Glutamatergic neuron (in vitro differentiated cells): ENCODE results near the gene EBI3. TPM values are rescaled to one million over a fixed set of nuclear protein-coding genes. Genes with fewer than 3 reads are reported as not detected.
A peak's percentile ranks its signal among the peaks of the same experiment; 100 is the strongest.
"Not testable (repeated sequence)": the region's sequence is repeated elsewhere in the genome, so short reads cannot be mapped to it uniquely, and the experiment has no call there.

Experiments used
- DNase-seq: peaks from one replicate; pipeline ENCODE4 v3.0.0; 2022
- H3K27ac Mint-ChIP-seq: one replicate; pipeline ENCODE4 v1.8.0; 2020; ENCODE audit warnings: mild to moderate bottlenecking, mixed read lengths, inconsistent platforms; ENCODE audit not compliant: unreplicated experiment
- H3K27me3 Mint-ChIP-seq: one replicate; pipeline ENCODE4 v1.8.0; 2020; ENCODE audit warnings: mild to moderate bottlenecking, moderate library complexity, mixed read lengths, inconsistent platforms; ENCODE audit not compliant: unreplicated experiment
- H3K36me3 Mint-ChIP-seq: one replicate; pipeline ENCODE4 v1.8.0; 2020; ENCODE audit warnings: mild to moderate bottlenecking, mixed read lengths, inconsistent platforms; ENCODE audit not compliant: unreplicated experiment
- H3K4me1 Mint-ChIP-seq: one replicate; pipeline ENCODE4 v1.8.0; 2020; ENCODE audit warnings: mild to moderate bottlenecking, low read depth, mixed read lengths, inconsistent platforms; ENCODE audit not compliant: unreplicated experiment
- H3K4me3 Mint-ChIP-seq: one replicate; pipeline ENCODE4 v1.8.0; 2020; ENCODE audit warnings: mild to moderate bottlenecking, mixed read lengths, inconsistent platforms; ENCODE audit not compliant: unreplicated experiment
- H3K9me3 Mint-ChIP-seq: one replicate; pipeline ENCODE4 v1.8.0; 2020; ENCODE audit warnings: mild to moderate bottlenecking, moderate library complexity, mixed read lengths, inconsistent platforms; ENCODE audit not compliant: unreplicated experiment
- total RNA-seq: library from RNA; stranded (reverse); fragmentation: NEBNext Ultra II Directional; extraction: Animal tissue kit (Norgen Biotek cat#: 25700); gene quantifications from one replicate; pipeline ENCODE4 v1.2.1, GENCODE V29; 2021; ENCODE audit not compliant: unreplicated experiment
- TF ChIP-seq, protein P1 (sequence below): fragments of 200-600 bp; sonication (generic); IDR thresholded peaks from one replicate; pipeline ENCODE4 v1.5.0; 2021; ENCODE audit not compliant: partially characterized antibody, unreplicated experiment

EBI3 gene
- total RNA-seq, 1 donor from 2014 or later, result not detected

DNA sequence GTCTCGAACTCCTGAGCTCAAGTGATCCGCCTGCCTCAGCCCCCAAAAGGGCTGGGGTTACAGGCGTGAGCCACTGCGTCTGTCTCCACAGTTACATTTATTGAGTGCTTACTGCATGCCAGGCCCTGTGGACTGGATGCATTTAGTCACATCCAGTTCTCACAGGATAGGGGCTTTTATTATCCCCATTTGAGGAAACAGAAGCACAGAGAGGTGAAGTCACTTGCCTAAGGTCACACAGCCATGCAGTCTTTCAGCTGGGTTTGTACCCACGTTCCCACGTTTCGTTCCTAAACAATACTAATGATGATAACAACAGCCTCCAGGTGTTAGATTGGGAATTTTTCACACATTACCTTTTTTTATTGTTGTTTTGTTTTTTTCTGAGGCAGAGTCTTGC lies 9.1 kb upstream of the EBI3 start:
- Mint-ChIP-seq H3K4me3 (no peak overlapping the region), H3K9me3 (peaks cover 7% of the 10 kb centered on the region), H3K27ac (no peak overlapping the region), H3K4me1 (peaks cover 3% of the 10 kb centered on the region), H3K36me3 (no peaks in the 10 kb centered on the region), H3K27me3 (no peaks in the 10 kb centered on the region)
- TF ChIP-seq, protein P1, sequence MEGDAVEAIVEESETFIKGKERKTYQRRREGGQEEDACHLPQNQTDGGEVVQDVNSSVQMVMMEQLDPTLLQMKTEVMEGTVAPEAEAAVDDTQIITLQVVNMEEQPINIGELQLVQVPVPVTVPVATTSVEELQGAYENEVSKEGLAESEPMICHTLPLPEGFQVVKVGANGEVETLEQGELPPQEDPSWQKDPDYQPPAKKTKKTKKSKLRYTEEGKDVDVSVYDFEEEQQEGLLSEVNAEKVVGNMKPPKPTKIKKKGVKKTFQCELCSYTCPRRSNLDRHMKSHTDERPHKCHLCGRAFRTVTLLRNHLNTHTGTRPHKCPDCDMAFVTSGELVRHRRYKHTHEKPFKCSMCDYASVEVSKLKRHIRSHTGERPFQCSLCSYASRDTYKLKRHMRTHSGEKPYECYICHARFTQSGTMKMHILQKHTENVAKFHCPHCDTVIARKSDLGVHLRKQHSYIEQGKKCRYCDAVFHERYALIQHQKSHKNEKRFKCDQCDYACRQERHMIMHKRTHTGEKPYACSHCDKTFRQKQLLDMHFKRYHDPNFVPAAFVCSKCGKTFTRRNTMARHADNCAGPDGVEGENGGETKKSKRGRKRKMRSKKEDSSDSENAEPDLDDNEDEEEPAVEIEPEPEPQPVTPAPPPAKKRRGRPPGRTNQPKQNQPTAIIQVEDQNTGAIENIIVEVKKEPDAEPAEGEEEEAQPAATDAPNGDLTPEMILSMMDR, result no peak
- no peak for DNase-seq

DNA sequence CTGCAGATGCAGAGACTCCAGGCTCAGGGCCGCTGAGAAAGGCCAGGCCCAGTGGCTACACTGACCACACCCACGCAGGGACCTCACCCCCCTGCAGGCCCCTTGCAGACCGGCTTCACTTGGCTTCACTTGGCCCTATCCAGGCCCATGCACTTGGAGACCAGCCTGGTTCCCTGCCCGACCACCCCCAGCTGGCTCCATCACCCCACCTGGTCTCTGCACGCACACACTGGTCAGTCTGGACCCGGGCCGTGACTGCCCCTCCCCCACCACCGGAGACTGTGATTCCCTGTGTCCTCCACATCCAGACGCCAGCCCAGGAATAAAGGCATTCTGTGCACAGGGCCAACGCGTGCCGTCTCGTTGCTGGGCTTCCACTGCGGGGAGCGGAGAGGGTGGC lies 4.9 kb upstream of the EBI3 start:
- Mint-ChIP-seq H3K27me3 (peaks cover 2% of the 10 kb centered on the region), H3K27ac (peak overlapping the region; percentile 52), H3K4me3 (no peak overlapping the region), H3K4me1 (peaks cover 3% of the 10 kb centered on the region), H3K9me3 (no peaks in the 10 kb centered on the region), H3K36me3 (no peaks in the 10 kb centered on the region)
- peak; percentile 59 for DNase-seq
- TF ChIP-seq, protein P1, result no peak

DNA sequence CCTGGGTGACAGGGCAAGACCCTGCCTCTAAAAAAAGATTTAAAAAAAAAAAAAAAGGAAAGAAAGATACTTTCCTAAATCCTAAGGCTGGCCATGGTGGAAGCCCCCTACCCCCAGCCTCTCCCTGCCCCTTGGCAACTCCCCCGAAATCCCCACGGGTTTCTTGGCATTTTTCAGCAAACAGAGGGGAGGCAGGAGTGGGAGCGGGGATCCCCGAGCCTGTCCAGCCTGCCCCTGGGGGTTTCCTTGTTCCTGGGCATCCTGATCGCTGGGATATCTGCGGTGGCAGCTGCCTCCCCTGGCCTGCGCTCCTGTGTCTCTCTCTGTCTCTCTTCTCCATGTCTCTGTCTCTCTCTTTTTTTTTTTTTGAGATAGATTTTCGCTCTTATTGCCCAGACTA lies 3.4 kb upstream of the EBI3 start:
- no peak overlapping the region for H3K4me3 Mint-ChIP-seq
- DNase-seq, result no peak
- TF ChIP-seq, protein P1, result no peak
- peaks cover 2% of the 10 kb centered on the region for H3K27me3 Mint-ChIP-seq
- H3K27ac Mint-ChIP-seq, result no peak overlapping the region
- no peaks in the 10 kb centered on the region for H3K36me3 Mint-ChIP-seq
- H3K9me3 Mint-ChIP-seq, result no peaks in the 10 kb centered on the region
- H3K4me1 Mint-ChIP-seq, result peaks cover 3% of the 10 kb centered on the region

DNA sequence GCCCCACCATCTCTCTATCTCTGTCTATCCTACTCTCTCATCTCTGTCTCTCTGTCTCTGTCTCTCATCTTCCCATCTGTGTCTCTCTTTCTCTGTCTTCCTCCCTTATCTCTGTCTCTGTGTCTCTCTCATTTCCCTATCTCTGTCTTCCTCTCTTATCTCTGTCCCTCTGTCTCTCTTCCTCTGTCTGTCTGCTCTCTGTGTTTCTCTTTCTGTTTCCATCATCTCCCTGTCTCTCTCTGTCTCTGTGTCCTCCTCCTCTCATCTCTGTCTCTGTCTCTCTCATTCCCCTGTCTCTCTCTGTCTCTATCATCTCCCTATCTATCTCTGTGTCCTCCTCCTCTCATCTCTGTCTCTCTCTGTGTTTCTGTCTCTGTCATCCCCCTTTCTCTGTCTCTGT lies 1.6 kb upstream of the EBI3 start:
- DNase-seq, result no peak
- Mint-ChIP-seq H3K4me3 (no peak overlapping the region), H3K27ac (no peak overlapping the region), H3K9me3 (peaks cover 1% of the 10 kb centered on the region), H3K4me1 (peaks cover 3% of the 10 kb centered on the region), H3K27me3 (peaks cover 2% of the 10 kb centered on the region), H3K36me3 (no peaks in the 10 kb centered on the region)
- TF ChIP-seq, protein P1, result no peak

DNA sequence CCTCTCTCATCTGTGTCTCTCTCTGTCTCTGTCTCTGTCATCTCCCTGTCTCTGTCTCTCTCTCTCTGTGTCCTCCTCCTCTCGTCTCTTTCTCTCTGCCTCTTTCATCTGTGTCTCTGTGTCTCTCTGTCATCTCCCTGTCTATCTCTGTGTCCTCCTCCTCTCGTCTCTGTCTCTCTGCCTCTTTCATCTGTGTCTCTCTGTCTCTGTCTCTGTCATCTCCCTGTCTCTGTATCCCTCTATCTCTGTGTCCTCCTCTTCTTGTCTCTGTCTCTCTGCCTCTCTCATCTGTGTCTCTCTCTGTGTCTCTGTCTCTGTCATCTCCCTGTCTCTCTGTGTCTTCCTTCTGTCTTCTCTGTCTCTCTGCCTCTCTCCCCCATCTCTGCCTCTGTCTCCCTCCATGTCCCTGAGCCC lies 551 bp upstream of the EBI3 start:
- TF ChIP-seq, protein P1, result no peak
- Mint-ChIP-seq H3K27me3 (peaks cover 4% of the 10 kb centered on the region), H3K27ac (no peak overlapping the region), H3K4me1 (peaks cover 3% of the 10 kb centered on the region), H3K36me3 (no peaks in the 10 kb centered on the region), H3K9me3 (peaks cover 1% of the 10 kb centered on the region), H3K4me3 (no peak overlapping the region)
- no peak for DNase-seq

DNA sequence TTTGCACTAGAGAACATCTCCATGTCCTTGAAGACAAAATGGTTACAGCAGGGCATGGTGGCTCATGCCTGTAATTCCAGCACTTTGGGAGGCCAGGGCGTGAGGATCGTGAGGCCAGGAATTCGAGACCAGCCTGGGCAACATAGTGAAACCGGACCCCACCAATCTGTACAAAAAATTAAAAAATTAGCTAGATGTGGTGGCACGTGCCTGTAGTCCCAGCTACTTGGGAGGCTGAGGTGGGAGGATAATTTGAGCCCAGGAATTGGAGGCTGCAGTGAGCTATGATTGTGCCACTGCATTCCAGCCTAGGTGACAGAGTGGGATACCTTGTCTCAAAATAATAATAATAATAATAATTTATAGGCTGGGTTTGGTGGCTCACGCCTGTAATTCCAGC lies 914 bp downstream of the EBI3 start:
- H3K4me3 Mint-ChIP-seq, H3K9me3 Mint-ChIP-seq, H3K4me1 Mint-ChIP-seq, H3K36me3 Mint-ChIP-seq, DNase-seq, H3K27ac Mint-ChIP-seq, H3K27me3 Mint-ChIP-seq: not testable (repeated sequence)

DNA sequence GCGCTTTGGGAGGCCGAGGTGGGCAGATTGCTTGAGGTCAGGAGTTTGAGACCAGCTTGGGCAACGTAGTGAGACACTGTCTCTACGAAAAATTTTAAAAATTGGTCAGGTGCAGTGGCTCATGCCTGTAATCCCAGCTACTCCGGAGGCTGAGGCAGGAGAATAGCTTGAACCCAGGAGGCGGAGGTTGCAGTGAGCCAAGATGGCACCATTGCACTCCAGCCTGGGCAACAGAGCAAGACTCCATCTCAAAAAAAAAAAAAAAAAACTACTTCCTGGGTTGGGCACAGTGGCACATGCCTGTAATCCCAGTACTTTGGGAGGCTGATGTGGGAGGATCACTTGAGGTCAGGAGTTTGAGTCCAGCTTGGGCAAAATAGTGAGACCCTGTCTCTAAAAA lies 2.2 kb downstream of the EBI3 start:
- H3K4me1 Mint-ChIP-seq, H3K36me3 Mint-ChIP-seq, DNase-seq, H3K9me3 Mint-ChIP-seq, H3K27me3 Mint-ChIP-seq, H3K27ac Mint-ChIP-seq, H3K4me3 Mint-ChIP-seq: not testable (repeated sequence)

DNA sequence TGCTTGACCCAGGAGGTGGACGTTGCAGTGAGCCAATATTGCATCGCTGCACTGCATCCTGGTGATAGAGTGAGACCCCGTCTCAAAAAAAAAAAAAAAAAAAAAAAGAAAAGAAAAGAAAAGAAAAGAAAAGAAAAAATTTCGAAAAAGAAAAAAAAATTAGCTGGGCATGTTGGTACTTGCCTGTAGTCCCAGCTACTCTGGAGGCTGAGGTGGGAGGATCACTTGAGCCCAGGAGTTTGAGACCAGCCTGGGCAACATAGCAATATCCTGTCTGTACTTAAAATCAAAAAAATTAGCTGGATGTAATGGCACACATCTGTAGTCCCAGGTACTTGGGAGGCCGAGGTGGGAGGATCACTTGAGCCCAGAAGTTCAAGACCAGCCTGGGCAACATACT lies 2.8 kb downstream of the EBI3 start:
- H3K27me3 Mint-ChIP-seq, DNase-seq, H3K27ac Mint-ChIP-seq, H3K4me1 Mint-ChIP-seq, H3K4me3 Mint-ChIP-seq, H3K36me3 Mint-ChIP-seq, H3K9me3 Mint-ChIP-seq: not testable (repeated sequence)
